Fibroblast of lung (primary cell): ENCODE data around the gene GJB4. TPM values are rescaled to one million over a fixed set of nuclear protein-coding genes. Genes with fewer than 3 reads are reported as not detected.

Experiments
- DNase-seq, 2 donors: peaks; one replicate each; pipeline versions ENCODE4 v3.0.0 to v3.0.0-alpha.2; 2010; ENCODE audit warnings: low read depth in 2 of 2
- H2AFZ ChIP-seq: 2 replicates; pipeline ENCODE4 v1.5.1; 2012; ENCODE audit warnings: low read length, control low read depth, inconsistent platforms
- H3K27ac ChIP-seq: 2 replicates; pipeline ENCODE4 v1.5.1; 2011; ENCODE audit warnings: low read length, control low read depth; ENCODE audit not compliant: insufficient read depth
- H3K27me3 ChIP-seq: 2 replicates; pipeline ENCODE4 v1.5.1; 2011; ENCODE audit warnings: mild to moderate bottlenecking, low read length; ENCODE audit not compliant: control insufficient read depth, insufficient read depth
- H3K36me3 ChIP-seq: 2 replicates; pipeline ENCODE4 v1.5.1; 2011; ENCODE audit warnings: low read length; ENCODE audit not compliant: control insufficient read depth, insufficient read depth
- H3K4me1 ChIP-seq: 2 replicates; pipeline ENCODE4 v1.5.1; 2011; ENCODE audit warnings: low read length; ENCODE audit not compliant: control insufficient read depth, insufficient read depth; ENCODE audit errors: extremely low read depth
- H3K4me2 ChIP-seq: 2 replicates; pipeline ENCODE4 v1.5.1; 2011; ENCODE audit warnings: low read length, control low read depth; ENCODE audit not compliant: insufficient read depth; ENCODE audit errors: extremely low read depth
- H3K4me3 ChIP-seq, 4 experiments: fragments of 200-600 bp in 1 of 4; sonication (generic) in 1 of 4; replicated peaks in 1 of 4; 2 replicates each; pipeline ENCODE4 v1.5.1; 2011 to 2016; ENCODE audit warnings: low read length in 4 of 4, low read depth in 3 of 4, mild to moderate bottlenecking in 3 of 4, control low read depth in 2 of 4, inconsistent platforms in 1 of 4, mixed read lengths in 1 of 4; ENCODE audit not compliant: insufficient read depth in 1 of 4; ENCODE audit errors: control extremely low read depth in 1 of 4
- H3K79me2 ChIP-seq: 2 replicates; pipeline ENCODE4 v1.5.1; 2012; ENCODE audit warnings: mild to moderate bottlenecking, low read length, inconsistent platforms; ENCODE audit not compliant: control insufficient read depth, insufficient read depth
- H3K9ac ChIP-seq: 2 replicates; pipeline ENCODE4 v1.5.1; 2011; ENCODE audit warnings: mild to moderate bottlenecking, low read length, control low read depth; ENCODE audit not compliant: insufficient read depth
- H3K9me3 ChIP-seq: 2 replicates; pipeline ENCODE4 v1.5.1; 2012; ENCODE audit warnings: low read depth, low read length; ENCODE audit not compliant: control insufficient read depth, insufficient read depth
- H4K20me1 ChIP-seq: 2 replicates; pipeline ENCODE4 v1.5.1; 2011; ENCODE audit warnings: low read length; ENCODE audit not compliant: control insufficient read depth, insufficient read depth; ENCODE audit errors: extremely low read depth
- EZH2 ChIP-seq: IDR thresholded peaks from 2 replicates; pipeline ENCODE4 v1.5.1; 2012; ENCODE audit warnings: low read length, control low read depth, mild to moderate bottlenecking; ENCODE audit errors: missing control alignments
- polyA plus RNA-seq, 2 donors: library from polyadenylated mRNA; depleted of rRNA in 1 of 2; stranded (reverse) in 1 of 2; unstranded in 1 of 2; fragments of >200 nt; gene quantifications; 2 replicates each; pipeline ENCODE4 v1.2.1, GENCODE V29; 2011 to 2012; ENCODE audit warnings: missing spikeins in 1 of 2
- total RNA-seq: library from RNA; depleted of rRNA; stranded (reverse); fragments of >200 nt; gene quantifications from 2 replicates; pipeline ENCODE4 v1.2.1, GENCODE V29; 2014
- TF ChIP-seq, protein P1 (sequence below), 2 donors: IDR thresholded peaks in 1 of 2; conservative IDR thresholded peaks in 1 of 2; 1 replicate in 1 of 2; 2 replicates in 1 of 2; pipeline ENCODE4 v1.5.1; 2011 to 2012; ENCODE audit warnings: low read length in 2 of 2, control low read depth in 1 of 2, inconsistent platforms in 1 of 2, low read depth in 1 of 2, mild to moderate bottlenecking in 1 of 2

Gene GJB4
- total and polyA plus RNA-seq, 2 donors (not counting 1 experiment from before 2014, with no cell fraction given) = not detected

DNA sequence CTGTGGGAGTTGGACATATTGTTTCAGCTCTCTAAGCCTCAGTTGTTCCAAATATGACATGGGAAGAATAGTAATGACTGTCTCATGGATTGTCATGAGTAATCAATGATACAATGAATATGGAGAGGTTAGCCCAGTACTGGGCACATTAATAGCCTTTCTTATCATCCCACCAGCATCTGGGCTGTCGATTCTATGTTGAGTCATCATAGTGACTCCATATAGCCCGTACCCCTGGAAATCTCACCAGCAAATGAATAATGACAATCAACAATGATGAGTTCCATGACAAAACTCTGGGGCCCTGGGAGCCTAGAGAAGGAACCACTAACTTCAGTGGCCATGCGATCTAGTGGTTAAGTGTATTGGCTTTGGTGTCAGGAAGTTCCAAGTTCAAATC lies 44.4 kb upstream of the GJB4 start:
- Histone ChIP-seq H3K27me3 (no peaks in the 10 kb centered on the region), H3K9me3 (no peaks in the 10 kb centered on the region), H3K9ac (no peak overlapping the region), H3K4me1 (no peaks in the 10 kb centered on the region), H3K79me2 (no peaks in the 10 kb centered on the region), H3K27ac (no peak overlapping the region), H4K20me1 (no peaks in the 10 kb centered on the region), H3K4me3 (no peak overlapping the region), H2AFZ (no peak overlapping the region), H3K36me3 (no peaks in the 10 kb centered on the region), H3K4me2 (no peak overlapping the region)
- DNase-seq = no peak
- TF ChIP-seq, protein P1, sequence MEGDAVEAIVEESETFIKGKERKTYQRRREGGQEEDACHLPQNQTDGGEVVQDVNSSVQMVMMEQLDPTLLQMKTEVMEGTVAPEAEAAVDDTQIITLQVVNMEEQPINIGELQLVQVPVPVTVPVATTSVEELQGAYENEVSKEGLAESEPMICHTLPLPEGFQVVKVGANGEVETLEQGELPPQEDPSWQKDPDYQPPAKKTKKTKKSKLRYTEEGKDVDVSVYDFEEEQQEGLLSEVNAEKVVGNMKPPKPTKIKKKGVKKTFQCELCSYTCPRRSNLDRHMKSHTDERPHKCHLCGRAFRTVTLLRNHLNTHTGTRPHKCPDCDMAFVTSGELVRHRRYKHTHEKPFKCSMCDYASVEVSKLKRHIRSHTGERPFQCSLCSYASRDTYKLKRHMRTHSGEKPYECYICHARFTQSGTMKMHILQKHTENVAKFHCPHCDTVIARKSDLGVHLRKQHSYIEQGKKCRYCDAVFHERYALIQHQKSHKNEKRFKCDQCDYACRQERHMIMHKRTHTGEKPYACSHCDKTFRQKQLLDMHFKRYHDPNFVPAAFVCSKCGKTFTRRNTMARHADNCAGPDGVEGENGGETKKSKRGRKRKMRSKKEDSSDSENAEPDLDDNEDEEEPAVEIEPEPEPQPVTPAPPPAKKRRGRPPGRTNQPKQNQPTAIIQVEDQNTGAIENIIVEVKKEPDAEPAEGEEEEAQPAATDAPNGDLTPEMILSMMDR (conservative IDR thresholded peaks at IDR 0.05 in 1 of 2, IDR thresholded peaks at IDR 0.05 in 1 of 2; ENCODE audit: low read depth in 1 of 2, low read length in 2 of 2) = no peak
- TF ChIP-seq EZH2 = no peak

DNA sequence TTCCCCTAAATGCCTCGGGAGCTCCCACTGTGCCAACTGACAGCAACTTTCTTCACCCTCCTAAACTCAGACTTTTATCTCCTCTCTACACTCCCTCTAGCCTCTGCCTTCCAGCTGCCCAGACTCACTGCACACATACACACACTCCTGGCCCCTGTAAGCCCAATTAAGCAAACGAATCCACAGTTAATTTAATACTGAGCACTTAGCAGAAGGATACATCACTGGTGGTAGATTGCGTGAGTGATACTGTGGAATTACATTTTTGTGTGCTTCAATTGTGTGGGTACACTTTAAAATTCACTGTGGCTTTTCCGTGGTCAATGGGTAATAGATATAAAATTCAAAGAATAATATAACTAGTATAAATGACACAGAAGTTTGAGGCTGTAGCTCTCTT lies 38.3 kb upstream of the GJB4 start:
- Histone ChIP-seq H3K9me3 (no peaks in the 10 kb centered on the region), H4K20me1 (no peaks in the 10 kb centered on the region), H3K27ac (no peak overlapping the region), H3K4me1 (no peaks in the 10 kb centered on the region), H3K36me3 (no peaks in the 10 kb centered on the region), H3K27me3 (no peaks in the 10 kb centered on the region), H2AFZ (no peak overlapping the region), H3K4me3 (no peak overlapping the region), H3K4me2 (no peak overlapping the region), H3K79me2 (no peaks in the 10 kb centered on the region), H3K9ac (no peak overlapping the region)
- no peak for DNase-seq
- no peak for TF ChIP-seq EZH2
- TF ChIP-seq, protein P1 (conservative IDR thresholded peaks at IDR 0.05 in 1 of 2, IDR thresholded peaks at IDR 0.05 in 1 of 2; ENCODE audit: low read depth in 1 of 2, low read length in 2 of 2) = no peak

DNA sequence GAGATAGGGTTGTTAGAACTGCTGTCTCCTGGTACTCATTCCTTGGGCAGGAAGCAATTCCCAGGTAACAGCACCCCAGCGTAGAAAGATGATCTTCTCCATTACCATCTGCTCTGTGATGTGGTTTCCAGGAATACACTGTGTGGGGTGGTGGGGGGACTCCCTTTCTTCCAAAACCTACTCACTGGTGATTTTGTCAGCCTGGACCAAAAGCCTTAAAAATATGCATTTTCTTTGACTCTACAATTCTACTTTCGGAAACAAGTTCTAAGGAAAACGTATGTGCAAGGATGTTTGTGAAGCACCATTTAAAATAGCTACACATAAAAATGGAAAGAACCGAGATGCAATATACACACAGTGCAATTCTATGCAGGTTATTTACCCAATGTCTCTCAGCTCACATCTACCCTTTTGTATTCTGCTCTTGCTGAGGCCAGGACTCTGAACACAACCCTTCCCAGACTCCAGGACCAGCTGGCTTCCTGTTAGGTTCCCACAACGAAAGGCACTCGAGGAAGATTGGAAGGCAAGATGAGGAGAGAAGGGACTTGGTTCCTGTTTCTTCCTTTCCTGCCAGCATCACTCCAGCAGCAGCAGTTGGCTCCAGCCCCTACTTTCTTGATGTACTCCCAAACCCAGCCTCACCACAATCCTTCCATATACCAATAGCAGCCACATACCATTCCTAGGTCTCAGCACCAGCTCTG lies 37.7 kb upstream of the GJB4 start:
- Histone ChIP-seq H3K9me3 (no peaks in the 10 kb centered on the region), H3K36me3 (no peaks in the 10 kb centered on the region), H3K9ac (no peak overlapping the region), H2AFZ (no peak overlapping the region), H3K4me3 (no peak overlapping the region), H3K27me3 (no peaks in the 10 kb centered on the region), H4K20me1 (no peaks in the 10 kb centered on the region), H3K79me2 (no peaks in the 10 kb centered on the region), H3K4me2 (no peak overlapping the region), H3K4me1 (no peaks in the 10 kb centered on the region), H3K27ac (no peak overlapping the region)
- DNase-seq = no peak
- TF ChIP-seq EZH2 = no peak
- TF ChIP-seq, protein P1 (conservative IDR thresholded peaks at IDR 0.05 in 1 of 2, IDR thresholded peaks at IDR 0.05 in 1 of 2; ENCODE audit: low read depth in 1 of 2, low read length in 2 of 2) = no peak
